H1 (cell line): Measurements from ENCODE around the gene TMEM86B.

ENCODE experiments used
- CHD7 ChIP-seq: fragments of 300-600 bp; sonication (generic); IDR thresholded peaks from 2 replicates; pipeline ENCODE4 v1.7.1; 2012; ENCODE audit warnings: low read length, moderate library complexity, mild to moderate bottlenecking, inconsistent platforms; ENCODE audit not compliant: insufficient replicate concordance
- CTBP2 ChIP-seq: IDR thresholded peaks from 2 replicates; pipeline ENCODE4 v1.7.0; 2011; ENCODE audit warnings: borderline replicate concordance, mild to moderate bottlenecking, moderate library complexity, mixed read lengths, low read length; ENCODE audit not compliant: insufficient read depth, insufficient read length
- CTCF ChIP-seq, 3 experiments: IDR thresholded peaks; 1 replicate in 2 of 3; 2 replicates in 1 of 3; pipeline versions ENCODE4 v1.5.1 to v1.6.1; 2011; ENCODE audit warnings: low read length in 3 of 3, mild to moderate bottlenecking in 3 of 3, inconsistent platforms in 2 of 3, low read depth in 1 of 3, moderate library complexity in 1 of 3; ENCODE audit not compliant: insufficient read depth in 1 of 3; ENCODE audit errors: control extremely low read depth in 1 of 3
- EZH2 ChIP-seq: fragments of 200-600 bp; sonication (generic); IDR thresholded peaks from 2 replicates; pipeline ENCODE4 v1.7.1; 2012; ENCODE audit warnings: low read depth, mild to moderate bottlenecking, moderate library complexity, low read length, inconsistent platforms; ENCODE audit not compliant: severe bottlenecking
- HDAC6 ChIP-seq: IDR thresholded peaks from one replicate; pipeline ENCODE4 v1.7.1; 2012; ENCODE audit warnings: low read depth, mild to moderate bottlenecking, inconsistent platforms, low read length, moderate library complexity
- NRF1 ChIP-seq: IDR thresholded peaks from 2 replicates; pipeline ENCODE4 v1.6.1; 2011; ENCODE audit warnings: mild to moderate bottlenecking, low read depth, low read length, improper control_type of control experiment
- POLR2A ChIP-seq, 2 experiments: IDR thresholded peaks; 1 replicate in 1 of 2; 2 replicates in 1 of 2; pipeline ENCODE4 v1.6.1; 2011; ENCODE audit warnings: low read depth in 2 of 2, low read length in 2 of 2, mild to moderate bottlenecking in 2 of 2; ENCODE audit errors: control extremely low read depth in 1 of 2
- RAD21 ChIP-seq, 2 experiments: IDR thresholded peaks in 1 of 2; conservative IDR thresholded peaks in 1 of 2; 2 replicates each; pipeline ENCODE4 v1.6.1; 2011; ENCODE audit warnings: low read depth in 2 of 2, low read length in 2 of 2, improper control_type of control experiment in 1 of 2, inconsistent platforms in 1 of 2, mild to moderate bottlenecking in 1 of 2, moderate library complexity in 1 of 2
- SP1 ChIP-seq: IDR thresholded peaks from 2 replicates; pipeline ENCODE4 v1.6.1; 2011; ENCODE audit warnings: low read depth, low read length
- SP2 ChIP-seq: IDR thresholded peaks from 2 replicates; pipeline ENCODE4 v1.6.1; 2012; ENCODE audit warnings: mild to moderate bottlenecking, low read length, inconsistent platforms
- SRF ChIP-seq: IDR thresholded peaks from 2 replicates; pipeline ENCODE4 v1.6.1; 2011; ENCODE audit warnings: mild to moderate bottlenecking, low read depth, low read length, moderate library complexity
- TF ChIP-seq, protein P1 (sequence below): IDR thresholded peaks from 2 replicates; pipeline ENCODE4 v1.6.1; 2011; ENCODE audit warnings: low read depth, mild to moderate bottlenecking, low read length; ENCODE audit not compliant: insufficient read depth

- TF ChIP-seq EZH2 (no peak), SP1 (no peak), SRF (no peak), CTCF (IDR thresholded peaks at IDR 0.05; ENCODE audit: control extremely low read depth in 1 of 3, insufficient read depth in 1 of 3, low read depth in 1 of 3, low read length in 3 of 3) (no peak), RAD21 (IDR thresholded peaks at IDR 0.05 in 1 of 2, conservative IDR thresholded peaks at IDR 0.05 in 1 of 2; ENCODE audit: low read depth in 2 of 2, low read length in 2 of 2) (no peak), CHD7 (no peak), HDAC6 (no peak), CTBP2 (no peak), SP2 (no peak), POLR2A (IDR thresholded peaks at IDR 0.05; ENCODE audit: control extremely low read depth in 1 of 2, low read depth in 2 of 2, low read length in 2 of 2) (no peak), NRF1 (no peak)
- TF ChIP-seq, protein P1, sequence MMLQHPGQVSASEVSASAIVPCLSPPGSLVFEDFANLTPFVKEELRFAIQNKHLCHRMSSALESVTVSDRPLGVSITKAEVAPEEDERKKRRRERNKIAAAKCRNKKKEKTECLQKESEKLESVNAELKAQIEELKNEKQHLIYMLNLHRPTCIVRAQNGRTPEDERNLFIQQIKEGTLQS = no peak
These were observed 29.9 kb upstream of the TMEM86B start for GRCh38 chr19:55258476-55258827.
